ENCODE results near the gene SRGN. TPM values are rescaled to one million over a fixed set of nuclear protein-coding genes. Genes with fewer than 3 reads are reported as not detected.

The SRGN gene
- total and polyA plus RNA-seq, 2 of the 8 experiments (the other 6 are each of a cell fraction or from before 2014, with no cell fraction given): 0.06 TPM; not detected in 1

DNA sequence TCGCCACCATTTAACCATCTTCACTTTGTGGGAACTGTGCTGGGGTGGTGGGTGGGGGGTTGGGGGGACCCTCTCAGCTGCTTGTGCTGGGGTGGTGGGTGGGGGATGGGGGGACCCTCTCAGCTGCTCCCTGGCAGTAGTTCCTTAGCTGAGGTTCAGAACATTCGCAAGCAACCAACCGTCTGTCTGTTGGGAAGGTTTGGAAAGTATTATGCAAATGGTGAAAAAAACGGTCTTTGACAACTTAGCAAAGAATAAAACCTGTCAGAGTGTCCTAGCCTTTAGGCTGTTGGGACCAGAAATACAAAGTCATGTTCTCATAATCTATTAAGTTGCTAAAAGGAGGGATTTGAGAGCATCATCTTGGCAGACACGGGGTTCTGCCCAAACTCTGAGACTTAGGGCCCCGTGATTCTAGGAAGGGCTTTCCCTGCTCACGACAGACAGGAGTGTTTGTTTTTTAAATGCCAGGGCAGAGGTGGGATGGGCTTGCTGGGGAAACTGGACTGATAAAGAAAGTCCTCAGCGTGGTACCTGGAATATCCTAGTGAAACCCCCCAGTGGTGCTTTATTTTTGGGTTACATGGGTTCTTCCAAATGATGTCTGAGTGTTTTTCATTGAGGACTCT is 14.1 kb upstream of the SRGN start:
- Histone ChIP-seq H3K4me2 (ENCODE audit: insufficient read depth in 1 of 2, low read depth in 2 of 2, low read length in 2 of 2) (no peak overlapping the region), H2BK5ac (ENCODE audit: low read depth, low read length) (no peak overlapping the region), H3K27ac (ENCODE audit: low read depth, low read length) (no peak overlapping the region), H2BK15ac (ENCODE audit: low read length) (no peak overlapping the region), H2BK20ac (ENCODE audit: low read length) (no peak overlapping the region), H3K27me3 (replicated peaks in 1 of 4; ENCODE audit: control insufficient read depth in 3 of 4, extremely low read depth in 1 of 4, insufficient read depth in 3 of 4, low read length in 3 of 4) (no peaks in the 10 kb centered on the region), H2AFZ (ENCODE audit: low read length) (no peak overlapping the region), H3K4me1 (replicated peaks in 1 of 4; ENCODE audit: control insufficient read depth in 3 of 4, insufficient read depth in 4 of 4, low read length in 3 of 4) (peaks cover 0 to 8% (median 2%) of the 10 kb centered on the region in 4 experiments; a peak in 5 of 7 replicates), H4K91ac (replicated peaks; ENCODE audit: insufficient read length, low read length) (no peak overlapping the region), H3K4ac (replicated peaks; ENCODE audit: insufficient read length, low read depth, low read length) (no peak overlapping the region), H3K23me2 (ENCODE audit: low read depth, low read length) (no peaks in the 10 kb centered on the region), H3K9ac (replicated peaks in 1 of 4; ENCODE audit: extremely low read depth in 1 of 4, low read depth in 3 of 4, low read length in 3 of 4) (no peak overlapping the region), H4K8ac (ENCODE audit: extremely low read depth, insufficient read depth, low read length) (no peak overlapping the region), H3K56ac (replicated peaks; ENCODE audit: insufficient read length, low read depth, low read length) (no peak overlapping the region), H2AK5ac (ENCODE audit: low read depth, low read length) (no peak overlapping the region), H2BK120ac (replicated peaks; ENCODE audit: low read depth, low read length) (no peak overlapping the region), H4K5ac (ENCODE audit: insufficient read length, low read depth, low read length) (no peak overlapping the region), H3K79me2 (ENCODE audit: control insufficient read depth in 1 of 2, insufficient read depth in 2 of 2, low read length in 2 of 2) (no peaks in the 10 kb centered on the region), H2BK12ac (ENCODE audit: low read depth, low read length) (no peak overlapping the region), H3K18ac (ENCODE audit: extremely low read depth, low read length) (no peak overlapping the region), H3K9me3 (ENCODE audit: insufficient read depth in 2 of 2, low read depth in 1 of 2, low read length in 1 of 2) (no peaks in the 10 kb centered on the region), H3K36me3 (ENCODE audit: control insufficient read depth in 2 of 4, insufficient read depth in 4 of 4, low read length in 3 of 4) (no peaks in the 10 kb centered on the region), H3K23ac (ENCODE audit: insufficient read length) (no peak overlapping the region), H4K20me1 (replicated peaks in 1 of 2; ENCODE audit: control insufficient read depth in 1 of 2, insufficient read depth in 2 of 2, low read length in 2 of 2) (no peaks in the 10 kb centered on the region), H3K79me1 (ENCODE audit: low read depth, low read length) (no peaks in the 10 kb centered on the region), H3K14ac (ENCODE audit: insufficient read length) (no peak overlapping the region), H3K4me3 (ENCODE audit: extremely low read depth in 1 of 4, insufficient read depth in 2 of 4, low read depth in 3 of 4, low read length in 4 of 4) (no peak overlapping the region)
- DNase-seq (ENCODE audit: low read depth in 1 of 2, low spot score in 2 of 2): no peak
- ChIA-PET CTCF (ENCODE audit: partially characterized antibody) (interaction anchor here (0.8 to 3.8 kb wide), 4 partner anchors 8 to 69 kb away, joined by 3 to 15 read pairs (median 4); no protein-coding TSS in a partner anchor), POLR2A (ENCODE audit: partially characterized antibody) (no interaction called here)
- no peak for FAIRE-seq
- WGBS, 2 experiments (ENCODE audit: extremely low coverage in 1 of 2, insufficient coverage in 1 of 2, insufficient read length in 1 of 2, insufficient replicate concordance in 2 of 2, low coverage in 1 of 2, low lambda C conversion rate in 2 of 2, missing lambda C conversion rate in 1 of 2): 93% methylated on average over 8 of the region's 8 CpGs; no CpG with 5 or more reads in 1 of the 2 experiments
- TF ChIP-seq JUND (IDR thresholded peaks at IDR 0.05; ENCODE audit: low read length): no peak
- TF ChIP-seq CREB1 (IDR thresholded peaks at IDR 0.05): no peak
- TF ChIP-seq SIN3A (conservative IDR thresholded peaks at IDR 0.05 in 1 of 2, IDR thresholded peaks at IDR 0.05 in 1 of 2; ENCODE audit: low read depth in 1 of 2, low read length in 2 of 2): no peak
- TF ChIP-seq SRF (IDR thresholded peaks at IDR 0.05; ENCODE audit: low read depth, low read length): no peak
